Type B pancreatic cell (in vitro differentiated cells): ENCODE data around the gene RUNX1. TPM values are rescaled to one million over a fixed set of nuclear protein-coding genes. Genes with fewer than 3 reads are reported as not detected.
A peak's percentile ranks its signal among the peaks of the same experiment; 100 is the strongest.

Experiments
- DNase-seq: peaks from one replicate; pipeline ENCODE4 v3.0.0; 2021; ENCODE audit warnings: mixed read lengths; ENCODE audit not compliant: unreplicated experiment; ENCODE audit errors: extremely low spot score
- H3K27ac Mint-ChIP-seq: 2 replicates; pipeline ENCODE4 v1.8.0; 2021; ENCODE audit warnings: mild to moderate bottlenecking, mixed read lengths
- H3K27me3 Mint-ChIP-seq: 2 replicates; pipeline ENCODE4 v1.8.0; 2021; ENCODE audit warnings: mixed read lengths
- H3K36me3 Mint-ChIP-seq: 2 replicates; pipeline ENCODE4 v1.8.0; 2021; ENCODE audit warnings: mixed read lengths
- H3K4me1 Mint-ChIP-seq: one replicate; pipeline ENCODE4 v1.8.0; 2021; ENCODE audit warnings: mixed read lengths; ENCODE audit not compliant: unreplicated experiment
- H3K4me3 Mint-ChIP-seq: 2 replicates; pipeline ENCODE4 v1.8.0; 2021; ENCODE audit warnings: mild to moderate bottlenecking, mixed read lengths
- H3K9me3 Mint-ChIP-seq: 2 replicates; pipeline ENCODE4 v1.8.0; 2021; ENCODE audit warnings: mixed read lengths
- total RNA-seq: library from RNA; stranded (reverse); gene quantifications from 2 replicates; pipeline ENCODE4 v1.2.1, GENCODE V29; 2021; ENCODE audit warnings: low replicate concordance
- TF ChIP-seq, protein P1 (sequence below): fragments of 200-600 bp; sonication (generic); conservative IDR thresholded peaks from 2 replicates; pipeline ENCODE4 v1.5.0; 2021; ENCODE audit warnings: antibody characterized with exemption, mild to moderate bottlenecking

The RUNX1 gene
- total RNA-seq, 1 donor from 2014 or later: 11.9 TPM

DNA sequence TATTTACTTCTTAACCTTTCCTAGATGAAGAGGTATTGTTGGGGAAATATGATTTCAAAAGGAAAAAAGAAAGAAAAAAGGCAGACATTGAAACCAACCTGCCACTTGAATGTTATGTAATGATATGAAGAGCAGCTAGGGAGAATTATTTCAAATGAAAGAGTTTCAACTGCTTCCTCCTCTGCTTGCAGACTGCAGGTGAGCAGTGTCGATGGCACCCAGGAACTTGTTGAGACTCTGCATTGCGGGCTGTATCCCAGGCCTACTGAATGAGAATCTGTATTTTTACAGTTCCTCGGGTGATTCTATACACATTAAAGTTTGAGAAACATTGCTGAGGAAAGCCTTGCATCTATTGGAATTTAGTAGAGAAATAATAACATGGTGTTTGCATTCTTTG, 3.7 kb upstream of the RUNX1 start:
- TF ChIP-seq, protein P1, sequence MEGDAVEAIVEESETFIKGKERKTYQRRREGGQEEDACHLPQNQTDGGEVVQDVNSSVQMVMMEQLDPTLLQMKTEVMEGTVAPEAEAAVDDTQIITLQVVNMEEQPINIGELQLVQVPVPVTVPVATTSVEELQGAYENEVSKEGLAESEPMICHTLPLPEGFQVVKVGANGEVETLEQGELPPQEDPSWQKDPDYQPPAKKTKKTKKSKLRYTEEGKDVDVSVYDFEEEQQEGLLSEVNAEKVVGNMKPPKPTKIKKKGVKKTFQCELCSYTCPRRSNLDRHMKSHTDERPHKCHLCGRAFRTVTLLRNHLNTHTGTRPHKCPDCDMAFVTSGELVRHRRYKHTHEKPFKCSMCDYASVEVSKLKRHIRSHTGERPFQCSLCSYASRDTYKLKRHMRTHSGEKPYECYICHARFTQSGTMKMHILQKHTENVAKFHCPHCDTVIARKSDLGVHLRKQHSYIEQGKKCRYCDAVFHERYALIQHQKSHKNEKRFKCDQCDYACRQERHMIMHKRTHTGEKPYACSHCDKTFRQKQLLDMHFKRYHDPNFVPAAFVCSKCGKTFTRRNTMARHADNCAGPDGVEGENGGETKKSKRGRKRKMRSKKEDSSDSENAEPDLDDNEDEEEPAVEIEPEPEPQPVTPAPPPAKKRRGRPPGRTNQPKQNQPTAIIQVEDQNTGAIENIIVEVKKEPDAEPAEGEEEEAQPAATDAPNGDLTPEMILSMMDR: no peak
- Mint-ChIP-seq H3K27me3 (peaks cover 8% of the 10 kb centered on the region), H3K9me3 (no peaks in the 10 kb centered on the region), H3K4me3 (no peak overlapping the region), H3K36me3 (no peaks in the 10 kb centered on the region), H3K27ac (no peak overlapping the region), H3K4me1 (peaks cover 28% of the 10 kb centered on the region)
- DNase-seq: no peak

DNA sequence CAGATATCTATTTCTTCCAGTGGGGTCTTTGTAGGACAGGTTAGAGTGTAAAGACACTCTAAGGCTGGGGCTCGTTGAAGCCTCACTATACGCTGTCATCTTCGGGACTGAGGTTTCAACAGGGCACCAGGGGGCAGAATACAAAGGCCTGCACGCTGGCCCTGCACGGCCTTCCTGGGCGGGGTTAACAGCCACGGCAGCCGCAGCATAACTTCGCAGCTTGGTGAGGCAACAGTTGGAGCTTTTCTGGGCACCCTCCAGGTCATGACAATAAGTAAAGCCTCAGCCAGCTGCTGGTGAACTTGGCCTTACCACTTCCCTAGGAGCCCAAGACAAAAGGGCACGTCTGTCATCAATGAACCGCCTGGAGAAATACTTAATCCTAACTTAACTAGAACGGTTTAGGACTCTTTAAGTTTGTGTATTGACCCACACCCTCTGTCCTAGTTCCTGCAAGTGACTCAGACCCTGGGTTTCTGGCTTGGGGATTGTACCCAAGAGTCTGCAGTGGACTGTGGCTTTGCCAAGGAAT, 2.3 kb upstream of the RUNX1 start:
- TF ChIP-seq, protein P1: peak; percentile 77
- peaks cover 42% of the 10 kb centered on the region for H3K4me1 Mint-ChIP-seq
- H3K4me3 Mint-ChIP-seq: no peak overlapping the region
- peak overlapping the region; percentile 46 for H3K27ac Mint-ChIP-seq
- H3K9me3 Mint-ChIP-seq: no peaks in the 10 kb centered on the region
- no peaks in the 10 kb centered on the region for H3K36me3 Mint-ChIP-seq
- DNase-seq: no peak
- H3K27me3 Mint-ChIP-seq: peaks cover 13% of the 10 kb centered on the region

DNA sequence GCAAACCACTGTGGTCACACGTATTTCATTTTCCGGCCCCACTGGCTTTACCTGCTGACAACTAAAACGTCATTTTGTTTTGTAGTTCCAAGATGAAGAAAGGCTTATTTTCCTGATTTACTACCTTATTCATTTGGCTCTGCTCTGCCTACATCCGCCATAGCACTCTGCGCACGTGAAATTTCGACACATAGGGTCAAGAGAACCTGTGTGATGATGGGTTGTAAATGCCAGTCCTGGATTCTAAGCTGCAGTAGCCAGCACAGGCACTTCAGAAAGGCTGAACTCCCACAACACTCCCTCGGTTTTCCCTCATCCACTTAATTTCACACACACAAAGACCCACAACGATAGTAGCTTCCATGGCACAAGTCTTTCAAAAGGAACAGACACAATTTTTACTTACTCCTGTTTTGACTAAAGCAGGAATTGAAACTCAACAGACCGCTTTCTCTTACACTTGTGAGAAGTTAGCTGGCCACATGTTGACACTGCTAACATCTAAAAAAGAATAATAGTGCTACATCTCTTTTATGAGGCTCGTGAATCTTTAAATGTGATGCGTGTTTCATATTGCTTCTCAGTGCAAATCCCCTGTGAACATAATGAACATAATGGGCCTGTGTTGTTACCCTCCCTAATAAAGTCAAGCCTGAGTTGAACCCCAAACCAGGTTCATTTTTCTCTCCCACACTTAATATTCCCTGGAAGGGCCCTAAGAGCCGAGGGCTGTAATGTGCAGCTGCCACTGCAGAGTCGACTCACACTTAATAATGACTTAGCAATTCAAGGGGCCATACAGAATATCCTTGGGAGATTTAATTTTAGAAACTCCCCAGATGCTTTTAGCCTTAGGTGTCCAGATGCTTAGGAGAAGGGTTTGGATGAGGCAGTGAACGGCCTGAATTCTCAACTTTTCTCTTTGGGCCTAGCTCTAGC, 1.5 kb upstream of the RUNX1 start:
- TF ChIP-seq, protein P1: no peak
- DNase-seq: no peak
- peak overlapping the region; percentile 46 for H3K27ac Mint-ChIP-seq
- H3K9me3 Mint-ChIP-seq: no peaks in the 10 kb centered on the region
- peaks cover 13% of the 10 kb centered on the region for H3K27me3 Mint-ChIP-seq
- H3K36me3 Mint-ChIP-seq: no peaks in the 10 kb centered on the region
- peaks cover 42% of the 10 kb centered on the region for H3K4me1 Mint-ChIP-seq
- no peak overlapping the region for H3K4me3 Mint-ChIP-seq

DNA sequence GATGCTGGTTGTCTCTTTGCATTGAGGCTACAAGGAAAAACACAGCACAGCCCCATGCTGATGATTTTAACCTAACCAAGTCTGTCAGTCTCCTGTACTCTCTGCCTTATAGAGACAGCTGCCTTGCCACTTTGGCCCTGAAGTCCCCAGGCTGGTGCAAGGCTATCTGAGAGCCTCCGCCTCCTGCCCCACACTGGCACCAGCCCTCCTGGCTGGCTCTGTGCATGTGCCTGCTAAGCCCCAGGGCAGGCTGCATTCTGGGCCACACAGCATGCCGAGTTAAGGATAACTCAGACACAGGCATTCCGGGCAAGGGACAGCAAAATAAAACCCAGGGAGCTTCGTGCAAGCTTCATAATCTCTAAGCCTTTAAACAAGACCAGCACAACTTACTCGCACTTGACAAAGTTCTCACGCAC, 910 bp downstream of the RUNX1 start:
- Mint-ChIP-seq H3K27ac (no peak overlapping the region), H3K27me3 (peaks cover 11% of the 10 kb centered on the region), H3K9me3 (no peaks in the 10 kb centered on the region), H3K36me3 (no peaks in the 10 kb centered on the region), H3K4me3 (no peak overlapping the region), H3K4me1 (peaks cover 36% of the 10 kb centered on the region)
- TF ChIP-seq, protein P1: no peak
- no peak for DNase-seq

DNA sequence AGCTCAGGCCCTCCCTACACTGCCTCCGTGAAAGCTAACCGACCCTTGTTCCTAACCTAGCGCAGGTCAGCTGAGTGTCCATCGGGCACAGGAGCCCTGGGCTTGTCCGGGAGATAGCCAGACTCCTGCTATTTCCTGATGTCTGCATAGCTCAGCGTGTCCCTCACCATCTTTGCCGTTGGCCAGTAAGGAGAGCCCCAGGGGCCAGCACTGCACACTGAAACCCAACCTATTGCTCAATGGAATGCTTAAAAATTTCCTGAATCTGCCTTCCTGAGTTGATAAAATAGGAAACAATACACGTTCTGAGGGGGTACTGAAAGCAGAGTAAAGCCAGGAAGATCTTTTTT, 2.2 kb downstream of the RUNX1 start:
- peaks cover 11% of the 10 kb centered on the region for H3K27me3 Mint-ChIP-seq
- no peaks in the 10 kb centered on the region for H3K9me3 Mint-ChIP-seq
- peak overlapping the region; percentile 37 for H3K4me3 Mint-ChIP-seq
- no peak for DNase-seq
- peaks cover 35% of the 10 kb centered on the region for H3K4me1 Mint-ChIP-seq
- peak overlapping the region; percentile 55 for H3K27ac Mint-ChIP-seq
- H3K36me3 Mint-ChIP-seq: no peaks in the 10 kb centered on the region
- TF ChIP-seq, protein P1: no peak
